GM12801 (cell line): ENCODE data around the gene DQX1.

ENCODE experiments used
- TF ChIP-seq, protein P1 (sequence below): IDR thresholded peaks from one replicate; pipeline ENCODE4 v1.5.1; 2011; ENCODE audit warnings: control low read depth; ENCODE audit not compliant: insufficient read length; ENCODE audit errors: extremely low read depth

The DQX1 gene

DNA sequence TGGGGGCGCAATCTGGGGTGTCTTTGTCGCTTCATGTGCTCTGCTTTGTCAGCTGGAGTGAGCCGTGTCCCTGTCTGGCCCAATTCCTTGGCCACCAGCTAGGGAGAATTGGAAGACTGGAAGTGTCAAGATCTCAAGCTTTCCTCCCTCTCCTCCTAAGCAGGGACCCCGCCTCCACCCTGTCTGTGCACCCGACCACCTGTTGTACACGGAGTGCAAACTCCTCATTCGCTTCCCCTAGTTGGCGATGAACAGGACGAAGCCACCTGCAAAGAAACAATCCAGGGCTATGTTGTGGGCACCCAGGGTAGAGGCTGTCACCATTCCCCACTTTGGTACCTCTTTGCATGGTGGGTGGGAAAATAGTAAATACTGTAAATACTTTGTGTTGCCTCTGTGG, 1.7 kb upstream of the DQX1 start:
- TF ChIP-seq, protein P1, sequence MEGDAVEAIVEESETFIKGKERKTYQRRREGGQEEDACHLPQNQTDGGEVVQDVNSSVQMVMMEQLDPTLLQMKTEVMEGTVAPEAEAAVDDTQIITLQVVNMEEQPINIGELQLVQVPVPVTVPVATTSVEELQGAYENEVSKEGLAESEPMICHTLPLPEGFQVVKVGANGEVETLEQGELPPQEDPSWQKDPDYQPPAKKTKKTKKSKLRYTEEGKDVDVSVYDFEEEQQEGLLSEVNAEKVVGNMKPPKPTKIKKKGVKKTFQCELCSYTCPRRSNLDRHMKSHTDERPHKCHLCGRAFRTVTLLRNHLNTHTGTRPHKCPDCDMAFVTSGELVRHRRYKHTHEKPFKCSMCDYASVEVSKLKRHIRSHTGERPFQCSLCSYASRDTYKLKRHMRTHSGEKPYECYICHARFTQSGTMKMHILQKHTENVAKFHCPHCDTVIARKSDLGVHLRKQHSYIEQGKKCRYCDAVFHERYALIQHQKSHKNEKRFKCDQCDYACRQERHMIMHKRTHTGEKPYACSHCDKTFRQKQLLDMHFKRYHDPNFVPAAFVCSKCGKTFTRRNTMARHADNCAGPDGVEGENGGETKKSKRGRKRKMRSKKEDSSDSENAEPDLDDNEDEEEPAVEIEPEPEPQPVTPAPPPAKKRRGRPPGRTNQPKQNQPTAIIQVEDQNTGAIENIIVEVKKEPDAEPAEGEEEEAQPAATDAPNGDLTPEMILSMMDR: no peak

DNA sequence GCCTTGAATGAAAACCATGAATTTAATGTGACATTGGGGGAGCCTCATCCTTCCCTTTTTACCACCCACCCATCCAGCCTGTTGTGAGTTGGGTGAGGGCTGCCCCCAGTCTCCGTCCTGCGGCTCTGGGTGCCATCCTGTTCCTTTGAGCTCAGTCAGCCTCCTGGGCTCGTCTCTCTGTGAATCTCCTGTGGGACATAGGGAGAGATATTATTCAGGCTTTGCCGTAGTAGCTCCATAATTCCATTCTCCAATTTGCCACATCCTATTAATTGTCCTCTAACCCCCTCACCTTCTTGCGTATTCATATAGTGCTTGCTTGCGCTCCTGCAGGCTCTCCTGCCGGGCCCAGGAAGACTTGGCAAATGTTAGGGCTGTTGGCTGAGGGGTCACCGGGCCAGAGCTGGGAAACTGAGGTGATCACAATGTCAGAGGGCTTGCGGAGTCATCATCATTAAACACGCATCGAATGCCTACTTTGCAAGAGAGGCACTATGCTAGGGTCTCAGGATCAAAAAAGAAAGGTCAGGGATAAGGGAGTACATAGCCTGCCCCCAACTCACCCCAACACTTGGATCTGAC, 709 bp upstream of the DQX1 start:
- TF ChIP-seq, protein P1: no peak

DNA sequence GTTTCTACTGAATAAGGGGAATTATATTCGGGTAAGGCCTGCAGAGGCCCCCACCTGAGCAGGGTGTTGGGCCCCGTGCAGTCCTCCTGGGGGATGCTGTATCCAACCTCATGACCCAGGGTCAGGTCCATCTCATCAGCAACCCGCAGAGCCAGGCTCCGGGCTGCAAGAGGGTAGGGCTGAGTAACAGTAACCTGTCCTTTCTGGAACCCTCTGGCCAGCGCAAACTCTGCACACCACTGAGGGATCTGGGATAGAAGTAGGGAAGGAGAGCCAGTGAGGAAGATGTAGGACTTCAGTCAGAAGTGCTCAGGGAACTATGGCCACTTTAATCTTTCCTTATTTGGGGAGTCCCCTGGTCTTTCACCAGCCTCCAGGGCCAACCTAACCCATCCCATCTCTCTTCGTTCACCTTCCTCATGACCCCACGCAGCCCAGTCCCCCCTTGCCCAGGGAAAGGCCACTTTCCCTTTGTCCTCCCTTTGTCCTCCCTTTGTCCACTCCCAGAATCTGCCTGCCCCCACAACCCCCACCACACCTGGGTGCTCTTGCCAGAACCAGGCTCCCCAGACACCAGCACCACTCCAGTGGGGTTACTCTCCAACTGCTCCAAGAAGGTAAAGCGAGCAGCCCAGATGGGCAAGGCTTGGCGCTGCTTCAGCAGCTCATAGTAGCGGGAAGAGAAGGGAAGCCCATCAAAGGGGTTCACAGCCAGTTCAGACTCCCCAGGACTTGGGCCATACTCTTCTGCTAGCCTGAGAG, 895 bp downstream of the DQX1 start:
- TF ChIP-seq, protein P1: no peak

- TF ChIP-seq, protein P1: no peak
Observed at GRCh38 chr2:74524005-74524404, 2.0 kb downstream of the DQX1 start.

DNA sequence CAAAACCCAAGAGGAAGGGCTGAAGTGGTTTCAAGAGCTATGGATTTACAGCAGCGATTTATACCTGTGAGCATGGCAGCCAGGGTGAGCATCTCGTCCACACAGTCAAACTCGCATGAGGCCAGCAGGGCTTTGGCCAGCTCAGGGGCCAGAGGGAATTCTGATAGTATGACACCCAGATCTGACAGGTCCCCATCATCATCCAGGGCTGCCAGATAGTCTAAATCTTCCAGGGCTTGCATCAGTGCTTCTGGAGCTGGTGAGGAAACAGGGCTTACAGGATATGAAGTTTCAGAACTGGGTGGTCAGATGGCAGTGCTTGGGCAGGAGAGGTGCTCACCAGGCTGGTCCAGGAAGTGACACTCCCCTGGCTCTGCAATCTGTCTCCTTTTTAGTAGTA, 3.5 kb downstream of the DQX1 start:
- TF ChIP-seq, protein P1: no peak

DNA sequence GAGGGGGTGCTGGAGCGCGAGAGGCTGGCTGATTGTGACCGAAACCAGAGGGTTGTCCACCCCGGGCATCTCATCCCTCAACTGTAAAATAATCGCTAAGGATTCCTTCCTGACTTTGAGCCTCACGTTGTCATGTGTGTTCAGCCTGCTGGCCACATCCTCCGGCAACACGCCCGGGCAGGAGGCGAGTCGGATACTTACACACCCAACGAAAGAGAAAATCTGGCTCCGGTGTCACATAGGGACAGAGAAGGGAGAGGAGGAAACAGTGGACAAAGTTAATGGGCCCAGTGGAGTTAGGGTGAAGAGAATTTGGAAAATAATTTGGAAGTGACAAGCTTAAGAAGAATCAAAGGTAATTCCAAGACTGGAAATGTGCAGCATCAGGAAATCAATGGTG, 9.4 kb downstream of the DQX1 start:
- TF ChIP-seq, protein P1: no peak

DNA sequence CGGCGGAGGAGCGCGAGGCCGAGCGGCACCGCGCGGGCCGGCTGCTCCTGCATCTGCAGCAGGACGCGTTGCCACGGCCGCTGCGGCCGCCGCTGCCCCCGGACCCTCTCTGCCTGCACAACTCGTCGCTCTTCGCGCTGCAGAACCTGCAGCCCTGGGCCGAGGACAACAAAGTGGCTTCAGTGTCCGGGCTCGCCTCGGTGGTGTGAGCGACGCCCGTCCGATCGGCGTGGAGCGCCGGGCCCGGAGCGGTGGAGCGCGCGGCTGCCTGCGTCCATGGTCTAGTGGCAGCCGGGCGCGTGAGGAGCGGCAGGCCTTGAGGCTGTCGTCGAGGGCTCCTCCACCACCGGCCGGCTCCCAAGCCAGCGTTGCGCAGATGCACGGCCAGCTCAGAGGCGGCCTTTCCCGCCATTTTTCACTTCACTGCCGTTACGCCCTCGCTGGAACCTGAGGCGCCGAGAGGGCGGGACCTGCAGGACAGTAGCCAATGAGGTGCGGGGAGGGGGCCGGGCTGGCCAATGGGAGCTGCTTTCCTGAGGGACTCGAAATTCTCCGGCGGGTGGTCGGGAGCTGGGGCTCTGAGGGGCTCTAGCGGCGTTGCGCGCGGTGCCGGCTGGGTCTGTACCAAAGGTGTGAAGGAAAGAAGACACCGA, 9.9 kb downstream of the DQX1 start:
- TF ChIP-seq, protein P1: no peak
